SK-N-SH (cell line): ENCODE results near the gene ACSS1.

Experiments
- CTCF ChIP-seq: fragments of 200-600 bp; sonication (generic); IDR thresholded peaks from 2 replicates; pipeline ENCODE4 v1.6.1; 2017; ENCODE audit warnings: antibody characterized with exemption, mild to moderate bottlenecking, moderate library complexity
- EZH2phosphoT487 ChIP-seq: fragments of 200-600 bp; sonication (generic); IDR thresholded peaks from 2 replicates; pipeline ENCODE4 v1.6.1; 2017; ENCODE audit warnings: low read depth, mixed run types, mild to moderate bottlenecking, antibody characterized with exemption, moderate library complexity, borderline replicate concordance
- FOXM1 ChIP-seq: IDR thresholded peaks from 2 replicates; pipeline ENCODE4 v1.4.0; 2012; ENCODE audit warnings: low read depth, mild to moderate bottlenecking
- RFX5 ChIP-seq: IDR thresholded peaks from 2 replicates; pipeline ENCODE4 v1.6.1; 2012; ENCODE audit warnings: mild to moderate bottlenecking, improper control_type of control experiment, low read length
- TAF1 ChIP-seq: IDR thresholded peaks from 2 replicates; pipeline ENCODE4 v1.6.1; 2012; ENCODE audit warnings: low read depth, mild to moderate bottlenecking, low read length, moderate library complexity, borderline replicate concordance
- USF1 ChIP-seq: IDR thresholded peaks from 2 replicates; pipeline ENCODE4 v1.4.0; 2012; ENCODE audit warnings: low read depth, borderline replicate concordance
- YY1 ChIP-seq: IDR thresholded peaks from 2 replicates; pipeline ENCODE4 v1.4.0; 2012; ENCODE audit warnings: low read depth, mild to moderate bottlenecking
- TF ChIP-seq, protein P1 (sequence below): IDR thresholded peaks from 2 replicates; pipeline ENCODE4; 2012
- TF ChIP-seq, protein P2 (sequence below): IDR thresholded peaks from 2 replicates; pipeline ENCODE4 v1.4.0; 2012; ENCODE audit warnings: low read depth
- TF ChIP-seq, protein P3 (sequence below): IDR thresholded peaks from 2 replicates; pipeline ENCODE4 v1.4.0; 2012; ENCODE audit warnings: low read depth, borderline replicate concordance

GRCh38 chr20:24959591-24960301 lies 98.2 kb downstream of the ACSS1 start:
- TF ChIP-seq, protein P1, sequence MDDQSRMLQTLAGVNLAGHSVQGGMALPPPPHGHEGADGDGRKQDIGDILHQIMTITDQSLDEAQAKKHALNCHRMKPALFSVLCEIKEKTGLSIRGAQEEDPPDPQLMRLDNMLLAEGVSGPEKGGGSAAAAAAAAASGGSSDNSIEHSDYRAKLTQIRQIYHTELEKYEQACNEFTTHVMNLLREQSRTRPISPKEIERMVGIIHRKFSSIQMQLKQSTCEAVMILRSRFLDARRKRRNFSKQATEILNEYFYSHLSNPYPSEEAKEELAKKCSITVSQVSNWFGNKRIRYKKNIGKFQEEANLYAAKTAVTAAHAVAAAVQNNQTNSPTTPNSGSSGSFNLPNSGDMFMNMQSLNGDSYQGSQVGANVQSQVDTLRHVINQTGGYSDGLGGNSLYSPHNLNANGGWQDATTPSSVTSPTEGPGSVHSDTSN = no peak
- TF ChIP-seq RFX5 = no peak
- no peak for TF ChIP-seq CTCF
- no peak for TF ChIP-seq EZH2phosphoT487
- no peak for TF ChIP-seq FOXM1
- TF ChIP-seq, protein P2, sequence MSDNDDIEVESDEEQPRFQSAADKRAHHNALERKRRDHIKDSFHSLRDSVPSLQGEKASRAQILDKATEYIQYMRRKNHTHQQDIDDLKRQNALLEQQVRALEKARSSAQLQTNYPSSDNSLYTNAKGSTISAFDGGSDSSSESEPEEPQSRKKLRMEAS = no peak
- TF ChIP-seq USF1 = no peak
- no peak for TF ChIP-seq YY1
- no peak for TF ChIP-seq TAF1
- TF ChIP-seq, protein P3, sequence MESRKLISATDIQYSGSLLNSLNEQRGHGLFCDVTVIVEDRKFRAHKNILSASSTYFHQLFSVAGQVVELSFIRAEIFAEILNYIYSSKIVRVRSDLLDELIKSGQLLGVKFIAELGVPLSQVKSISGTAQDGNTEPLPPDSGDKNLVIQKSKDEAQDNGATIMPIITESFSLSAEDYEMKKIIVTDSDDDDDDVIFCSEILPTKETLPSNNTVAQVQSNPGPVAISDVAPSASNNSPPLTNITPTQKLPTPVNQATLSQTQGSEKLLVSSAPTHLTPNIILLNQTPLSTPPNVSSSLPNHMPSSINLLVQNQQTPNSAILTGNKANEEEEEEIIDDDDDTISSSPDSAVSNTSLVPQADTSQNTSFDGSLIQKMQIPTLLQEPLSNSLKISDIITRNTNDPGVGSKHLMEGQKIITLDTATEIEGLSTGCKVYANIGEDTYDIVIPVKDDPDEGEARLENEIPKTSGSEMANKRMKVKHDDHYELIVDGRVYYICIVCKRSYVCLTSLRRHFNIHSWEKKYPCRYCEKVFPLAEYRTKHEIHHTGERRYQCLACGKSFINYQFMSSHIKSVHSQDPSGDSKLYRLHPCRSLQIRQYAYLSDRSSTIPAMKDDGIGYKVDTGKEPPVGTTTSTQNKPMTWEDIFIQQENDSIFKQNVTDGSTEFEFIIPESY = no peak
